Mucosa of descending colon (tissue), 3 donors: Measurements from ENCODE around the gene SFMBT2. TPM values are rescaled to one million over a fixed set of nuclear protein-coding genes. Genes with fewer than 3 reads are reported as not detected.

Experiments
- ATAC-seq: fragments of 200-7000 bp; cut with Tn5 transposase; one replicate; pipeline ENCODE4 v1.9.1; 2020; ENCODE audit warnings: mild to moderate bottlenecking, moderate library complexity
- DNase-seq, 3 donors: peaks; one replicate each; pipeline ENCODE4 v3.0.0-alpha.2; 2020
- H3K36me3 ChIP-seq: fragments of 200-600 bp; one replicate; pipeline ENCODE4 v1.8.0; 2021; ENCODE audit warnings: low read depth, mild to moderate bottlenecking
- H3K4me1 ChIP-seq: fragments of 200-600 bp; one replicate; pipeline ENCODE4 v1.8.0; 2021; ENCODE audit warnings: low read depth, mild to moderate bottlenecking
- H3K4me3 ChIP-seq: fragments of 200-600 bp; one replicate; pipeline ENCODE4 v1.8.0; 2021; ENCODE audit warnings: mild to moderate bottlenecking
- H3K9me3 ChIP-seq: fragments of 200-600 bp; one replicate; pipeline ENCODE4 v1.8.0; 2021; ENCODE audit warnings: mild to moderate bottlenecking
- intact Hi-C, 2 donors: fragments of 100-400 bp; cut with DNase I in 1 of 2; cut with micrococcal nuclease in 1 of 2; formaldehyde crosslinking; loops; one replicate each; pipeline versions ENCODE4 v1.11.0 to v1.11.1; 2022; cut with DNase I, micrococcal nuclease
- total RNA-seq, 3 donors: library from RNA; stranded (reverse); fragmentation: NEBNext Ultra II Directional in 2 of 3; extraction: Animal tissue kit (Norgen Biotek cat#: 25700) in 2 of 3; gene quantifications; one replicate each; pipeline versions ENCODE4 v1.2.1 to v1.2.4, GENCODE V29; 2021 to 2023
- TF ChIP-seq, protein P1 (sequence below): fragments of 200-600 bp; IDR thresholded peaks from one replicate; pipeline ENCODE4 v1.8.0; 2022; ENCODE audit warnings: antibody characterized with exemption, mild to moderate bottlenecking
- donor health status: DM: no; HTN: no; CAD: no; lungs with moderate emphysema.
- donor health status: DM: no; HTN: no; CAD: no.
- donor health status: DM: no; HTN: yes; CAD: no.

Gene SFMBT2
- total RNA-seq, 3 donors from 2014 or later = 3.9 to 8.8 (median 5.7) TPM

DNA sequence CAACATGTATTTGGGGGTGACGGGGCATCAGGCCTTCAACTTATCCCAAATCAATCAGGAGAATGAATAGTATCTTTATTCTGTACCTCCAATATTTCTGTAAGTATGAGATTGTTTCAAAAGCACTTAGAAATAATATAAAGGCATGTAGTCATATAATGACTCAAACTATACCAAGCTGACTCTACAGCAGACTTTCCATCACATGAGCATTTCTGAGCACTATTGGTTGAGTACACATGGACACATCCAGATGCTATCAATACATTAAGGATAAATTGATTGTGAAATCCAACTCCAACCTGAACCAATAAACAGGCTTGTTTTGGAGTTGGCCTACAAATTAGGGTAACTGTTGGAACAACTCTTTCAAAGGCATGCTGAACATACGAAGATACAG is 229.4 kb downstream of the SFMBT2 start:
- ATAC-seq = no peak
- H3K4me1 ChIP-seq = no peaks in the 10 kb centered on the region
- DNase-seq = no peak
- H3K9me3 ChIP-seq = no peaks in the 10 kb centered on the region
- no peak overlapping the region for H3K4me3 ChIP-seq
- no peaks in the 10 kb centered on the region for H3K36me3 ChIP-seq
- TF ChIP-seq, protein P1, sequence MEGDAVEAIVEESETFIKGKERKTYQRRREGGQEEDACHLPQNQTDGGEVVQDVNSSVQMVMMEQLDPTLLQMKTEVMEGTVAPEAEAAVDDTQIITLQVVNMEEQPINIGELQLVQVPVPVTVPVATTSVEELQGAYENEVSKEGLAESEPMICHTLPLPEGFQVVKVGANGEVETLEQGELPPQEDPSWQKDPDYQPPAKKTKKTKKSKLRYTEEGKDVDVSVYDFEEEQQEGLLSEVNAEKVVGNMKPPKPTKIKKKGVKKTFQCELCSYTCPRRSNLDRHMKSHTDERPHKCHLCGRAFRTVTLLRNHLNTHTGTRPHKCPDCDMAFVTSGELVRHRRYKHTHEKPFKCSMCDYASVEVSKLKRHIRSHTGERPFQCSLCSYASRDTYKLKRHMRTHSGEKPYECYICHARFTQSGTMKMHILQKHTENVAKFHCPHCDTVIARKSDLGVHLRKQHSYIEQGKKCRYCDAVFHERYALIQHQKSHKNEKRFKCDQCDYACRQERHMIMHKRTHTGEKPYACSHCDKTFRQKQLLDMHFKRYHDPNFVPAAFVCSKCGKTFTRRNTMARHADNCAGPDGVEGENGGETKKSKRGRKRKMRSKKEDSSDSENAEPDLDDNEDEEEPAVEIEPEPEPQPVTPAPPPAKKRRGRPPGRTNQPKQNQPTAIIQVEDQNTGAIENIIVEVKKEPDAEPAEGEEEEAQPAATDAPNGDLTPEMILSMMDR = no peak
- intact Hi-C loops = no loop called here

DNA sequence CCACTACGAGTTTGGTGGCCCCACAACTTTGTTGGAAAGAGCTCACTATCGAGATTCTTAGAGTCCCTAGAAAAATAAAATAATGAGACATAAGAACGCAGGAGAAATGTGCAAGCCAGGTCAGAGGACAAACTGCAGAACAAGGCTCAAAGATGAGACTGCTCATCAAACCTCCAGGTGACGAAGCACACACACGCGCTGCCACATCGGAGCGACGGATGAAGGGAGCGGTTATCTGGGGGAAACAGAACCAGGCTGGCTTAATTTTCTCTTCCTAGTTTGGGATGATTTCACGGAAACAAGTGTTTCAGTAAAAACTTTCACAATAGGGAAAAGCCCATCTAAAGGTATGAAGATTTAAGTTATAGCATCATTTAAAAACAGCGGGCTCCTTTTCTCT is 231.3 kb downstream of the SFMBT2 start:
- intact Hi-C loops = no loop called here
- H3K4me3 ChIP-seq = no peak overlapping the region
- no peaks in the 10 kb centered on the region for H3K9me3 ChIP-seq
- ATAC-seq (no peak), DNase-seq (no peak)
- no peaks in the 10 kb centered on the region for H3K4me1 ChIP-seq
- TF ChIP-seq, protein P1 = no peak
- no peaks in the 10 kb centered on the region for H3K36me3 ChIP-seq

DNA sequence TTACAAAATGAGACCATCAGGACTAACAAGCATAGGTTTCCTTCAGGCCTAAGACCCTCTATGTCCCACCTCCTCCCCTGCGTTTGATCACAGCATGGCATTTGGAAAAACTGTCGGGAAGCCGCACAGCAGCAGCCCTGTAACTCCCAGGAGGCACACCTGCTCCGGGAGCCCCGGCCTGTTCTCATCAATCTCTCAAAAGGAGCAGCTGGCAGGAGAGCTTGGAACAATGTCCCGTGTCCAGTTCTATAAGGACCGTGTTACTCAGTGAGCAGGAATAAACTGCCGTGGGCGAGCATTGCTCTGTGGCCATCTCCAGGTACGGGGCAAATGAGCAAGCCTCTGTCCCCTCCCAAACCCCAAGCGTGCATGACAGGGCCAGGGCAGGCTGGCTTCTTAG is 236.9 kb downstream of the SFMBT2 start:
- Histone ChIP-seq H3K36me3 (no peaks in the 10 kb centered on the region), H3K9me3 (no peaks in the 10 kb centered on the region), H3K4me3 (no peak overlapping the region), H3K4me1 (no peaks in the 10 kb centered on the region)
- ATAC-seq = no peak
- intact Hi-C loops = no loop called here
- TF ChIP-seq, protein P1 = no peak
- DNase-seq = no peak

DNA sequence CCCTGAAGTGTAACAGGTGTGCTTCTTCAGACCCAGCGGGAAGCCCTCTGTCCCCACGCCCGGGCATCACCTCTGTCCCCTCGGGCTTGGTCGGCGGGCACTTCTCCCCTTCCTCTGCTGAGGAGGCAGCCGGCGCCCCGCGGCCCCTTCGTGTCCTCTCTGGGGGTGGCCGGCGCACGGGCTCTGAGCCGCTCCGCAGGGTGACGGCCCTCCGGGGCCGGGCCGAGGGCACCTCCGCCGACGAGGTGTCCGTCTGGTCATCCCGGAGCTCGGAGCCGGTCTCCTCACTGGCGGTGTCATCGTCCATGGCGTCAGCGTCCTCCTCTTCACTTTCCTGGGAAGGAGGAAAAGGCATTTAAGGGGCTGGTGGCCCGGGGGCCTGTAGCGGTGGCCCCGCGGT is 239.0 kb downstream of the SFMBT2 start:
- ATAC-seq (no peak), DNase-seq (no peak)
- intact Hi-C loops = no loop called here
- no peaks in the 10 kb centered on the region for H3K4me1 ChIP-seq
- no peaks in the 10 kb centered on the region for H3K36me3 ChIP-seq
- TF ChIP-seq, protein P1 = no peak
- H3K4me3 ChIP-seq = no peak overlapping the region
- H3K9me3 ChIP-seq = no peaks in the 10 kb centered on the region

DNA sequence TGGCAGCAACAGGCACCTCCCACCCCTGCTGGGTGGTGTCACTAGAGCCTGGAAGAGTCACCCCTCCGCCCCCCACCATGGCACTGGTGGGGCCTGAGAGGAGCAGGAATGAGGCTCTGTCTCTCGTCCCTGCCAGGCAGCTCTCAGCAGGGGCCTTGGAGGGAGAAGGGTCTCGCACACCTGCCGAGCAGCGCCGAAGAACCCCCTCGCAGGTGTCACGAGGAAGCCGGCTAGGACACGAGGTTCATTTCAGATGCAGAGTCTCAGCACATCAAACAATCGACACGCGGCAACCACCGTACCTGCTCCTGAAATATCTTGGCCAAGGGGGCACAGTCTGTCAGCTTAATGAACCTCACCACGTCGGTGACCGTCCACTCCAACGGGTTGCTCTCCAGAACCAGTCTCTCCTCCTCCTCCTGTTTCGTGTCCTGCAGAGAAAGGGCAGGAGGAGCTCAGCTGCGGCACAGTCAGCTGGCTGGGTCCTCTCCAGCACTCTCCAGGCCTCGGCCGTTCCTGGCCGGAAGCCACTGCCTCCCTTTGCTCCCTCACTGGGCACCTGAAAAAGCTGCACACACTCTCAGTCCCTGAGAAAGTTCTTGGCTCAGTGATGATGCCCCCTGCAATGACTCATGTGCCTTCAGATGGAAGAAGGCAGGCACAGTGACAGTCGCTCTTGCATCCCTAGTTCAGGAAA is 240.1 kb downstream of the SFMBT2 start:
- DNase-seq = no peak
- no peak for ATAC-seq
- Histone ChIP-seq H3K4me3 (no peak overlapping the region), H3K36me3 (no peaks in the 10 kb centered on the region), H3K9me3 (no peaks in the 10 kb centered on the region), H3K4me1 (no peaks in the 10 kb centered on the region)
- TF ChIP-seq, protein P1 = no peak
- intact Hi-C loops = no loop called here

DNA sequence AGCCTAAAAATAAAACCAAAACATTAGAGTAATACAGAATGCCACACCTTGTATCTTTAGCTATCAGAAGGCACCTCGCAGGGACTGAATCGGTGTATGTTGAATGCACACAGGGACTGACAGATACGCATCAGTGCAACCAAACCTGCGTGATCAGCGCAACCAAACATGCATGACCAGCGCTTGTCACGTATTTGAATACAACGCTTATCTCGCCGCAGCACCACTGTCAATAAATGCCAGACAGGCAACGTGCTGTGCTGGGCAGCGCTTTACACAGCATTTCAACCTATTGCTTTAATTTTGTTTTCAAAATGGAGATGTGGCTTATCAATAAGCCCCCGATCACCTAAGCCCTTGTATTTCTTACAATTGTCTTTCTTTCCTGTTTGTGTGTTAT is 242.4 kb downstream of the SFMBT2 start:
- Histone ChIP-seq H3K36me3 (no peaks in the 10 kb centered on the region), H3K4me1 (no peaks in the 10 kb centered on the region), H3K4me3 (no peak overlapping the region), H3K9me3 (no peaks in the 10 kb centered on the region)
- no peak for DNase-seq
- no peak for ATAC-seq
- intact Hi-C loops = no loop called here
- TF ChIP-seq, protein P1 = no peak
